Loucy (cell line): ENCODE measurements around the gene ZFPL1.

Source experiments
- H2AFZ ChIP-seq: fragments of 200-600 bp; sonication (generic); 2 replicates; pipeline ENCODE4 v1.6.0; 2016; ENCODE audit warnings: antibody characterized with exemption, mild to moderate bottlenecking, low read length, moderate library complexity
- H3F3A ChIP-seq: fragments of 200-600 bp; 2 replicates; pipeline ENCODE4 v1.6.0; 2016; ENCODE audit warnings: antibody characterized with exemption, low read depth, mild to moderate bottlenecking
- H3K27me3 ChIP-seq: fragments of 200-600 bp; sonication (generic); 2 replicates; pipeline ENCODE4 v1.6.1; 2014; ENCODE audit warnings: low read length, mild to moderate bottlenecking; ENCODE audit not compliant: insufficient read depth, poor library complexity, severe bottlenecking
- H3K36me3 ChIP-seq: fragments of 200-600 bp; sonication (generic); 2 replicates; pipeline ENCODE4 v1.6.1; 2016; ENCODE audit warnings: low read length; ENCODE audit not compliant: insufficient read depth
- H3K4me1 ChIP-seq: fragments of 200-600 bp; sonication (generic); 2 replicates; pipeline ENCODE4 v1.5.1; 2014; ENCODE audit warnings: low read length, mild to moderate bottlenecking; ENCODE audit not compliant: insufficient read depth, poor library complexity, severe bottlenecking
- H3K4me2 ChIP-seq: fragments of 200-600 bp; sonication (generic); 2 replicates; pipeline ENCODE4 v1.6.0; 2014; ENCODE audit warnings: antibody characterized with exemption, low read length, low read depth, mild to moderate bottlenecking; ENCODE audit not compliant: poor library complexity, severe bottlenecking
- H3K4me3 ChIP-seq: fragments of 200-600 bp; sonication (generic); 2 replicates; pipeline ENCODE4 v1.5.1; 2014; ENCODE audit warnings: low read length, mild to moderate bottlenecking, mixed read lengths; ENCODE audit not compliant: poor library complexity, severe bottlenecking
- H3K79me2 ChIP-seq: fragments of 200-600 bp; sonication (generic); 2 replicates; pipeline ENCODE4 v1.6.1; 2014; ENCODE audit warnings: low read length; ENCODE audit not compliant: insufficient read depth
- H3K9ac ChIP-seq: fragments of 200-600 bp; sonication (generic); 2 replicates; pipeline ENCODE4 v1.6.0; 2014; ENCODE audit warnings: mild to moderate bottlenecking, low read depth, low read length, moderate library complexity; ENCODE audit not compliant: poor library complexity, severe bottlenecking
- H3K9me2 ChIP-seq: fragments of 200-600 bp; sonication (generic); replicated peaks from 2 replicates; pipeline ENCODE4 v1.6.1; 2016; ENCODE audit warnings: low read depth, low read length, mixed read lengths
- H3K9me3 ChIP-seq: fragments of 200-600 bp; sonication (generic); 2 replicates; pipeline ENCODE4 v1.6.1; 2014; ENCODE audit warnings: mild to moderate bottlenecking, antibody characterized with exemption, low read length, low read depth; ENCODE audit not compliant: insufficient read depth
- H4K20me1 ChIP-seq: fragments of 200-600 bp; sonication (generic); 2 replicates; pipeline ENCODE4 v1.6.0; 2014; ENCODE audit warnings: antibody characterized with exemption, low read length, mild to moderate bottlenecking; ENCODE audit not compliant: insufficient read depth, poor library complexity, severe bottlenecking
- CTCF ChIP-seq: fragments of 200-600 bp; sonication (generic); conservative IDR thresholded peaks from 2 replicates; pipeline ENCODE4 v1.5.1; 2014; ENCODE audit warnings: mild to moderate bottlenecking, antibody characterized with exemption, low read length
- EZH2phosphoT487 ChIP-seq: fragments of 200-600 bp; IDR thresholded peaks from 2 replicates; pipeline ENCODE4 v1.6.1; 2018; ENCODE audit warnings: antibody characterized with exemption, mild to moderate bottlenecking, moderate library complexity, borderline replicate concordance

The ZFPL1 gene

GRCh38 chr11:65102142-65103095 lies 18.4 kb downstream of the ZFPL1 start:
- H3K79me2 ChIP-seq, result peaks cover 40% of the 10 kb centered on the region
- H3K9ac ChIP-seq, result no peak overlapping the region
- no peaks in the 10 kb centered on the region for H3K9me2 ChIP-seq
- H3K36me3 ChIP-seq, result no peaks in the 10 kb centered on the region
- no peak overlapping the region for H3K4me3 ChIP-seq
- peaks cover 14% of the 10 kb centered on the region for H3K4me1 ChIP-seq
- TF ChIP-seq EZH2phosphoT487 (no peak), CTCF (no peak)
- peaks cover 2% of the 10 kb centered on the region for H4K20me1 ChIP-seq
- H2AFZ ChIP-seq, result no peak overlapping the region
- no peak overlapping the region for H3K4me2 ChIP-seq
- H3K27me3 ChIP-seq, result no peaks in the 10 kb centered on the region
- no peaks in the 10 kb centered on the region for H3K9me3 ChIP-seq
- no peaks in the 10 kb centered on the region for H3F3A ChIP-seq

- Histone ChIP-seq H3K9me2 (no peaks in the 10 kb centered on the region), H3K4me1 (peaks cover 6% of the 10 kb centered on the region), H3F3A (no peaks in the 10 kb centered on the region), H3K36me3 (no peaks in the 10 kb centered on the region; the same call in 1 of the 2 replicates), H4K20me1 (no peaks in the 10 kb centered on the region), H3K9ac (no peak overlapping the region), H3K4me2 (no peak overlapping the region), H3K9me3 (no peaks in the 10 kb centered on the region), H3K4me3 (no peak overlapping the region), H2AFZ (no peak overlapping the region), H3K27me3 (no peaks in the 10 kb centered on the region), H3K79me2 (peaks cover 29% of the 10 kb centered on the region)
- no peak for TF ChIP-seq CTCF
- no peak for TF ChIP-seq EZH2phosphoT487
These were observed 19.5 kb downstream of the ZFPL1 start for GRCh38 chr11:65103476-65103875.

GRCh38 chr11:65104628-65105027 lies 20.6 kb downstream of the ZFPL1 start:
- Histone ChIP-seq H3K4me3 (no peak overlapping the region), H3K4me1 (peaks cover 4% of the 10 kb centered on the region), H3K4me2 (no peak overlapping the region), H3K27me3 (no peaks in the 10 kb centered on the region), H3F3A (no peaks in the 10 kb centered on the region), H2AFZ (no peak overlapping the region), H4K20me1 (no peaks in the 10 kb centered on the region), H3K9me3 (no peaks in the 10 kb centered on the region), H3K9ac (no peak overlapping the region), H3K79me2 (peaks cover 18% of the 10 kb centered on the region; the same call in 1 of the 2 replicates), H3K9me2 (no peaks in the 10 kb centered on the region), H3K36me3 (peaks cover 11% of the 10 kb centered on the region; the same call in 1 of the 2 replicates)
- no peak for TF ChIP-seq EZH2phosphoT487
- no peak for TF ChIP-seq CTCF
